DMS153 treated with DMSO at 0.1 percent for 48 hours (cell line): ENCODE data around the gene SYP.
A peak's percentile ranks its signal among the peaks of the same experiment; 100 is the strongest.

Source experiments
- DNase-seq: peaks from one replicate; lab custom pipeline; 2025; ENCODE audit not compliant: unreplicated experiment; lab: John Stamatoyannopoulos, UW

SYP gene

DNA sequence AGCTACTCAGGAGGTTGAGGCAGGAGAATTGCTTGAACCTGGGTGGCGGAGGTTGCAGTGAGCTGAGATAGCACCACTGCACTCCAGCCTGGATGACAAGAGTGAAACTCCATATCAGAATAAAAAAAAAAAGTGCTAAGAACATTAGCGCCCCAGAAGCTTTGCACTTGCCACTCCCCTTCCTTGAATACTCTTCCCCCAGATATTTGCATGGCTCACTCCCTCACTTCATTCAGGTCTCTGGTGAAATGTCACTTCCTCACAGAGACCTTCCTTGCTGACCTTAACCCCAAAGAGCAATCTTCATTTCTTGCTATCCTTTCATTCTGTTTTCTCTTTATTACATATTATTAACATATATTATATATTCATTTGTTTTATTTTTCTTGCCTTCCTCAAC is 21.9 kb upstream of the SYP start:
- DNase-seq, result no peak

DNA sequence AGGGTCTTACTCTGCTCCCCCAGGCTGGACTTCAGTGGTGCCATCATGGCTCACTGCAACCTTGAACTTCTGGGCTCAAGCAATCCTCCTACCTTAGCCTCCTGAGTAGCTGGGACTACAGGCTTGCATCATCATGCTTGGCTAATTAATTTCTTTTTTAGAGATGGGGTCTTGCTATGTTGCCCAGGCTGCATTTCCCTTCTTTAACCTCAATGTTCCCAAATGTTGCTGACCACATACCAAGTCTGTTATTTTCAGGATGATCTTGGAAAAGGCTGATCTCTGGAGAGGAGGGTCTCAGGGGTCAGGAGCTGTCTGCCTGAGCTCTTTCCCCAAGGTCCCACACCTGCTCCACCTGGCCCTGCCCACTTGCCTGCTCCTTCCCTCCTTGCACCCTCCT is 20.1 kb upstream of the SYP start:
- DNase-seq, result no peak

DNA sequence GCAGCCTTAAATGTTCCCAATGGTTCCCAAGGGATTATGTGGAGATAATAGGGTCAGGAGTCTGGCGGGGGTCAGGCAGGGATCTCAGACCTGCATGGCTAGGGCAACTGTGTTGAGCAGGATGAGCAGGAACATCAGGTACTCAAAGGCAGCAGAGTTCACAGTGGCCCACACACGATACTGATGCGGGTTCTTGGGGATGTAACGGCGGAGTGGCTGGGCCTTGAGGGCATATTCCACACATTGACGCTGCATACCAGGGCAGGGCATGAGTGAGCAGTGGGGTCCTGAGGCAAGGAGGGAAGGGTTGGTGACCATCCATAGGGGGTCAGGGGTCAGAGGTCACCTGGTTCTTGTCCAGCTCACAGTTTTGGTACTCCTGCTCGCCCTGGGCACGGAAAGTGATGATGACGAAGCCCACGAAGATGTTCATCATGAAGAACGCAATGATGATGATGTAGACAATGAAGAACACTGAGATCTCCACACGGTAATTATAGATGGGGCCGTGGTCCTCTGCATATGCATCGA is 15.1 kb upstream of the SYP start:
- no peak for DNase-seq

DNA sequence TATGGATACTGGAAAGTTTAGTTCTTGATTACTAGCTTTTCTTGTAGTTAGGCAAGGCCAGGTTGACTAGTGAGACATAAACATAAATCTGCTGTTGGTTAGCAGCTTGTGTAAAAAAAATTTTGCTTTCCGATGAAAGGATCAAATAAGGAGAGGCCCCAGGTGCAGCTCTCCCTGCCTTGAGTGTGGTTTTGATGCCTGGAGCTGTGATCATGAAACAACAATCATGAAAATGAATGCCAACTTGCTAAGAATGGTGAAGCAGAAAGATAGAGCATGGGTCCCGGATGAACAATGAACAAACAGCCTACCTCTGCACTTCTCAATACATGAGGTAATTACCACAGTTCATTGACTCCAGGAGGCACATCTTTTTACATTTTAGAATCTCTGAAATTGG is 14.4 kb upstream of the SYP start:
- DNase-seq, result no peak

DNA sequence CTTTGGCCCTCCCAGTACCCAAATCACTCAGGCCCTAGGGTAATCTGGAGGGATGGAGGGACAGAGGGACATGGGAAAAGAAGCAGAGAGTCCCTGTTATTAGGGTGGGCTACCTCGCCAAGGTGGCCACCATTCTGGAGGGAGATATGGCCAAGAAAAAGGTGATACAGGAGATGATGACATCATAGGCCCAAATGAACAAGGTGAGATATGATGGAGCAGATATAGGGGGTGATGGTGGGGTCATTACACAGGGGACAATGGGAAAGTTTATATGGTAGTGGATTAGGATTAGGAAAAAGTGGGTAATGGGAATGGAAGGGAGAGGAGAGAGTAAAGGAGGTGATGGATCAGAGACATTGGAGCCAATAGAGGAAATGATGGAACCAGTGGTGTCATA is 12.9 kb upstream of the SYP start:
- DNase-seq, result no peak

DNA sequence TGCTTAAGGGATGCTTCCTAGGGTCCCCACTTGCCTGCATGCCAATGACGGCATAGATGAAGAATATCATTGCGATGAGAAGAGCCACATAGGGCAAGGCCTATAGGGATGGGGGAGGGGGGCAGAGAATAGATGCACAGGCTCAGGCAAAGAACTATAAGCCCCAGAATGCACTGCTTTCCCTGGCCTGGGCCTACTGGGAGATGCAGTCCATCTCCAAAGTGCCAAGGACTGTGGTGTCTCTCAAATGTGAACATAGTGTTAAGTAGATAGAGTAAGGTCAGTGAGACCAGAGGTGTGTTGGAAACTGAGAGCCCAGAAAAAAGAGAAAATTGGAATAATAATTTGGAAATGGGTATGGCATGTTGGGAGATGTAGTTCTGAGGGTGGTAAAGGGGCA is 12.2 kb upstream of the SYP start:
- DNase-seq, result no peak

DNA sequence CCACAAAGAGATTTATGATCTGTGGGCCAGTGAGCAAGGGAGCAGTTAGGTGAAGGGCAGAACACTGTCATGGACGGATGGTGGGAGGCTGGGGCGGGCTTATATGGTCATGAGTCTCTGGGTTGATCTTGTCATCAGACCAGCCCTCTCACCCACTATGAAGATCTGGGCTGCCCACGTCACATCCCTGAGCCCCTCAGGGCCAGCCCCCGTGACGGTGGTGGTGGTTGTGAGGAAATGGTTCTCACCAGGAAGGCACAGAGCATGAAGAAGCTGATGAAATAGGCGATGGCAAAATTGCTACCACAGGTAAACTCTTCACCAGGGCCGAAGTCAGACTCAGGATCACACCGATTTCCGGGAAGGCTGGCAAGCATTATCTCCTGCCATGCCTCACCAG is 11.1 kb upstream of the SYP start:
- DNase-seq, result no peak

DNA sequence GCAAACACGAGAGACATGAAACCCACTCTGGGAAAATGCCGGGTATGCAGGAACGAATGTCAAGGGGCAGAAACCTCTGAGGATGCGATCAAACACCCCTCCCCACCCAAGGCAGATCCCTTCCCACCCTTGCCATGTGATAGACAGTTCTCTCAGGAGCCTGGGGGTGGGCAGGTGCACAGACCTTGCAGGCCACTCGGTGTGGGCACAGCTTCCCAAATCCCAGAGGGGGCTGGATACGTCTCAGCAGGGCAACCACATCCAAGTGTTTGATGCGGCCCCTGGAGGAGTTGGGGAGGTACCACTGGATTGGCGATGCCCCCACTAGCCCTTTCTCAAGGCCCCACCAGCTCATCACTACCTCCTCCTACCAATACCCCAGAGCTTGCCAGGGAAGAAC is 10.4 kb upstream of the SYP start:
- no peak for DNase-seq

DNA sequence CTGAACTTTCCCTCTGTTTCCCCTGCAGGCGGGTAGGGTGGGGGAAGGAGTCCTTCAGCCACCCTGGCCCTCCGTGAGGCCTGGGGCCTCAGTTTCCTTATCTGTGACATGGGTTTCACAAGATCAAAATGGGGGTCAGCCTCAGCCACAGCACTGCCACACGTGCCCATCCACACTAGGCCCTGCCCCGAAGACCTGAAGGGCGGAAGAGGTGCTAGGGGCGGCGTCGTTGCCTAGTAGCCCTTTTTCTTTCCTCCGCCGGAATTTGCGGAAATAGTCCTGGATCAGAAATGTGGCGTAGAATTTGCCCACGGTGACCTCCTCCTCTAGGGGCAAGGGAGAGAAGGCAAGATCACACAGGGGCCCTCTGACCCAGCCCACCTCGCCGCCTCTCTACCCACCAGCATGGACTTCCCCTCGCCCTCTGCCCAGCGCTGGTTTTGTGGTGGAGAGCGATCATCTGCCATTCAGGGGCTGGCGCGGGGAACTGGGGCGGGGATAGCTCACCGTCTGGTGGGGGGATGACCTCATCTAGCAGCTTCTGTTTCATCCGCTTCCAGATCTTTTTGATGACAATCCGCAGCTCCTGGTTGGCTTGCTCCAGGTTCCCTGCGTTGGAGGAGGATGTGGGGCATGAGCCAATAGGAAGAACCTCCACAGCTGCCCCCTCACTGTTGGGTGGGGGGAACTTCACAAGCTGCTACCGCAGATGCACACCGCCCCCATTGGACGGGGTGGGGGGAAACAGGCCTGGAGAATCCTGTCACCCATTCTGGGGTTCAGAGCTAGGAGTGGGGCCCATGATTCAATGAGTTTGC is 9.7 kb upstream of the SYP start:
- peak; percentile 9 for DNase-seq

DNA sequence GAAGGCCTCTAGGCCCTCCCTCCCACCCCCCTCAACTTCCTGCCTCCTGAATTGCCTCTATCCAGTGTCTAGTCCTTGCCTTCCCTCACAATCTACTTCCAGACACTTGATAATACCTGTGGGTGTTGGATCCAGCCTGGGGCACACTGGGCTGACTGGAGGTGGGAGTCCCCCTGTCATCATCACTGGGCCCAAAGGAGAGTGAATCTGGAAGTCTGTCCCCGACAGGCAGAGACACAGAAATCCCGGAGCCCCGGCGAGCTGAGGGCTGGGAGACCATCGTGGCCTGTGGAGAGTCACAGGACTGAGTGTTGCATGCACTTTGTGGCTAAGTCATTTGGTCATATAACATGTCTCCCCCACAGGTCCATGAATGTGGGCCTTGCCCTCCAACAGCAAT is 8.4 kb upstream of the SYP start:
- DNase-seq, result no peak

DNA sequence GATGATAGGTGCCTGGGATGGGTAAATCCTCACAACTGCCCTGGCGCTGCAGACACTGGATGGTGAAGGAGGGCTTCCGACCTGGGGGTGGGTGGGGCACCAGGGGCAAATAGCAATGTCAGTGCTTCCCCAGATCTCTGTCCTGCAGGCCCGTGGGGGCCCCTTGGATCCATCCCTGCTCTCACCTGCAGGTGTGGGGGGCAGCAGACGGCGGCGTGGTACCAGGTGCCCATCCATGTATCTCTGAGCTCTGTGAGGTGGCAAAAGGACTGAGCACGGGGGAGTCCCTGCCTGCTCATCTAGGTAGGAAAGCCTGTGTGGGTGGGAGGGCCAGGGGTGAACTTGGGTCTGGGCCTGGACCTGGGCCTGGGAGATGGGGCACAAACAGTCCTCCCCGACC is 6.5 kb upstream of the SYP start:
- no peak for DNase-seq

DNA sequence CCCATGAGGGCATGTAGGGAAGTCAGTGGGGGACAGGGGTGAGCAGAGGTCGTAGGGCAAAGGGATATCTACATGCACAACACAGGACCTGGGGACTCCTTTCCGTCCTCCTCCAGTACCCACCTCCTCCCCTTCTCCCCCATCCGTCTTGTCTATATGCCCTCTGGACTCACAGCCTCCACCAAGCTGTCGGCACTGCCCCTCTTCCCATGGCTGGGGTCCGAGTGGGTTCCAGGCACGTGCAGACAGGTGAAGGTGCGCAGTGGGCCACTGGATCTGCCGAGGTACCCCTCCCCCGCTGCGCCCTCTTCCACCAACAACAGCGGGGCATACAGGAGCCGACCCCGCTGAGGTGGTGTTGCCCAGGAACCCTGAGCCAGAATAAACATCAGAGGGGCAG is 5.5 kb upstream of the SYP start:
- no peak for DNase-seq

DNA sequence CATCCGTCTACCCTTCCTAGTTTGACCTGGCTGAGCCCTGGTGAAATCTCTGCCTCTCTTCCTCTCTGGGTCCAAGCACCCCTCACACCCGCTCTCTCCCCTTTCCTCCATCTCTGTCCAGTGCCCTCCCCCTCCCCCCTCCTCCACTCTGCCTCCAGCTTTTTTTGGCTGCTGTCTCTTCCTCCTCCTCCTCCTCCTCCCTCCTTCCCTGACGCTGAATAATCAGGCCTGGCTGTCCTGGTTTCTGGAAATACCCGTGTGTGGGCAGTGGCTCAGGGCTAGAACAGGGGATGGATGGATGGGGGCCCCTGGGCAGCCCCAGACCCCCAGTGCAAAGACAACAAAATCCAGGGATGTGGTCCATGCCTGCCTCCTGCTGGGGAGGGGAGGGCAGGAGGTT is 4.7 kb upstream of the SYP start:
- DNase-seq, result no peak

DNA sequence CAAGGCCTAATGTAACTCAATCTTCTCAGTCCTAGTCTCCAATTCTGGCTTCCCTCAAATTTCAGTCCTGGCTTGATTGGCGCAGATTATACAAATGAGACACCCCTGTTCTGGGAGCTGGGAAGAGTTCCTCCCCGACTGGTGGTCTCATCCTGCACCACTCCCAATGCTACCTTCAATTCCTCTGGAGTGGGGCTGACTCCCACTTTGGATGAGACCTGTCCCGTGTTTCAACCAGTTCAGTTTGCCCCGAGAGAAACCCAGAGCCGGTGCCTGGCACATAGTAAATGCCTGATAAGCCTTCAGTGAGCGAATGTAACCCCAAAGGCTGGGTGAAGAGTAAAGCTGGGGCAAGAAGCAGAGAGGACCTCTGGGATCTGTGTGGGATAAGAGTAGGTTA is 4.0 kb upstream of the SYP start:
- DNase-seq, result no peak

DNA sequence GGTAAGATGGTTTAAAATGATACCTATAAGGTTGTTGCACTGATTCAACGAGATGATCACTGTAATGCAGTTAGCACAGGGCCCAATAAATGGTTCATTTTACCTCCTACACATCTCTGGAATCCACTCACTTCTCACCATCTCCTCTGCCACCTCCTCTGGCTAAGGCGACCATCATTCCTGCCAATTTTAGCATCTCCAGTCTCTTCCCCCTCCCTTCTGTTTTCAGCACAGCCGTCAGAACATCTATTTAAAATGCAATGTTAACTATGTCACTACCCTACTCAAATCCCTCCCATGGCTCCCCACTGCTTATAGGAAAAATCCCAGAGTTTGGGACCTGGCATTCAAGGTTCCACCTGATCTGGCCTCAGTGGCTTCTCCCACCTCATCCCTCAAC is 3.5 kb upstream of the SYP start:
- DNase-seq, result no peak

DNA sequence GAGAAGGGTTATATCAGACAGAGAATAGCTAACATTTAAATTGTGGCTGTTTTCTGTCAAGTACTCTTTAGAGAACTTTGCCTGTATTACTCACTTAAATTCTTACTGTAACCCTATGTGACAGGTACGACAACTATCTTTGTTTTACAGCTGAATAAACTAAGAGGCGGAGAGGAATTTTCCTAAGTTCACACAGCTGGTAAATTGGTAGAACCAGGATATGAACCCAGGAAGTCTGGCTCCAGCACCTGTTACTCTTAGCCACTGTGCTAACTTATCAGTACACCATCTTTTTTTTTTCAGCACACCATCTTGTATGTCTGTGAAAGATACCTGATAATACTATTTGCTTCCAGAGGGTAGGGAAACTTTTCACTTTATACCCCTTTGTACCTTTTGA is 2.0 kb upstream of the SYP start:
- no peak for DNase-seq

DNA sequence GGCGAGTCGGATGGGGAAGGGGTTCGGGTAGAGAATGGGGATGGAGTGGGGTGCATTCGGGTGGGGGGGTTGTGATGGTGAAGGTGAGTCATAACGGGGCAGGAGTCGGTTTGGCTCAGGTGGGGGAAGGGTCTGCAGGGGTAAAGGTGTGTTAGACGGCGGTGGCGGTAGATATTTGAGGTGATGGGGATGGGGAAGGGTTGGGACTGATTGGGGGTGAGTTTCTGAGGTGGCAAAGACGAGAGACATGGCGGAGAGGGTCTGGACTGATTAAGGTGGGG is 738 bp downstream of the SYP start:
- no peak for DNase-seq

DNA sequence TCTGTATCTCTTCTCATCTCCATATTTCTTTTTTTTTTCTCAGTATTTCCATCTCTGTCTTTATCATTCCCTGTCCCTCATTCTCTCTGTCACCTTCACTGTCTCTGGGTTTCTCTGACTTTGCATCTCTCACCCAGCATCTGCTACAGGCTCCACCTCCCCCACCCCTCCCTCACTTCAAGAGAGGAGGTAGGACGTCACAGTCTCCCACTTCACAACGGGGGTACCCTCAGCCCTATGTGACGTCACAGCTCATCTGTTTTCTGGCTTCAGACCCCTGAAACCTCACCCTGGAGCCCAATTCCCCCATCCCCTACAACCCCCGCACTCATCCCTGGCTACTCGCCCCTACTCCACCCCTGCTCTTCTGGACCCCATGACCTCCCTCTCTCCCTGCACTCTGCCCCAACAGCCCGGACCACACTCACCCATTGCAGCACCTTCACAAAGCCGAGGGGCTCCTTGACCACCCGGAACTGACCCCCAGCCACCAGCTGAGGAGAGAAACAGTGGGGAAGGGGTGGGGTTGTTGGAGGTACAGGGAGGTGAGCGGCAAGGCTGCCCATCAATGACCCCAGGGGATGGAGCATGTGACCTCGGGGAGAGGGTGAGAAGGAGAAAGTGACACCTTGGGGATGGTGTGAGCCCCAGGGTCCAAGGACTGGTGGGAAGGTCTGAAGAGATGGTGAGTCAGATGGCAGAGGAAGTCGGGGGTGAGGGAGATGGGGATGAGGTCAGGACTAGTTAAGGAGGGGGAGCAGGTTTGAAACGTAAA is 1.3 kb downstream of the SYP start:
- no peak for DNase-seq

DNA sequence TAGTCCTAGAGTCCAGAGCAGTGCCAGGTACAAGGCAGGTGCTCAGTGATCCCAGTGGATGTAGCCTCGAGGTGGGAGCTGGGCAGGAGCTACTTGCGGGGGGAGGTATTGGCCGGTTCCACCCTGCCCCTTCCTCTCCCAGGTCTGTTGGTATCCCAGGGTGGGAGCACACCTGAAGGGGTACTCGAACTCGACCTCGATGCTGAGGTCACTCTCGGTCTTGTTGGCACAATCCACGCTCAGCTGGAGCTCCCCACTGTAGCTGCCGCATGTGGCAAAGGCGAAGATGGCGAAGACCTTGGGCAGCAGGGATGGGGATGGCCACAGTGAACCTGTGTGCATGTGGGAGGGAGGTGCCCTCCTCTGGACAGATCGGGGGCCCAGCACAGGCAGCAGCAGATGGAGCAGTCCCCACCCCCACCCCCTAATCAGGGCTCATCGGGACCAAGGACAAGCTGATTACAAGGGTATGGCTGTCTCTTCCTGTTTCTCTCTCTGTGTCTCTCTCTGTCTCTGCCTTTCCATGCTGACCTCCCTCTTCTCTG is 2.4 kb downstream of the SYP start:
- DNase-seq, result no peak

DNA sequence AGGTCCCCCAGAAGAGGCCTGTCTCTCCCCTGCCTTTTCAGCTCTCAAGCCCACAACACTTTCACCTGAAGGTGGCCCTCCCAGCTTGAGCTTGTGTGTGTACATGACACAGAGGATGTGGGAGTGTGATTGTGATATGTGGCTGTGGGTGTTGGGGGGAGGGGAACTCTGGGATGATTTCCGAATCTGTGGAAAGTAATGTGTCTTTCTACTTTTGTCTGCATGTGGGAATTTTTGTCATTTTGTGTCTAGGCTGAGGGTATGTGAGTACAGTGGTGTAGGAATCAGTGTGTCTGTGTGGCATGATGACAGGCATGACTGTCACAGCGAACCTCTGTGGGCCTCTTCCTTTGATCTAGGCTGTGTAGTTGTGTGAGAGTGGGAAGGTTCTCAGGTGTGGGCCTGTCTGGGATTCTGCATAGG is 6.4 kb downstream of the SYP start:
- no peak for DNase-seq

DNA sequence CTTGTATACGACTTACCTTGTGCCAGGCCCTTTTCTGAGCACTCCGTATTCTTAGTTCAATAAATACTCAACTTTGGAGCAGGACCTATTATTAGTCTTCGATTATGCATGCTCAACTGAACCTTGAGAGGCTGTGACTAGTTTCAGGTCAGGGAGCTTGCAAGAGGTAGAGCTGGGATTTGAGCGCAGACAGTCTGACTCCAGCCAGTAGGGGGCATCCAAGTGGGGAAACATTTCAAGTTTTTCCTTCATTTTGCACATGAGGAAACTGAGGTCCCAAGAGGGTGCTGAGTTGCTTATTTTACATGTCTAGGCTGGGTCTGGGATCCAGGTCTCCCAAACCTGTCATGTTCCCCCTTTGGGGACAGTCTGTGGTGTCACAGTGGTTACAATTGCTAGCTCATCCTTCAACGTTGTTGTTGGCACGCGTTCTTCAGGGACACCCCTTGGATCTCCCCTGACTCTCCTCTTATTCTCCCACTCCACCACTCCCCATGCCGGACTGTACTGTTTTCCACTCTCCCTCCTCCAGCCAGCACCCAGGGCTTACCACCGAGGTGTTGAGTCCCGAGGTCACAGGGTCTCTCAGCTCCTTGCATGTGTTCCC is 7.2 kb downstream of the SYP start:
- DNase-seq, result no peak

DNA sequence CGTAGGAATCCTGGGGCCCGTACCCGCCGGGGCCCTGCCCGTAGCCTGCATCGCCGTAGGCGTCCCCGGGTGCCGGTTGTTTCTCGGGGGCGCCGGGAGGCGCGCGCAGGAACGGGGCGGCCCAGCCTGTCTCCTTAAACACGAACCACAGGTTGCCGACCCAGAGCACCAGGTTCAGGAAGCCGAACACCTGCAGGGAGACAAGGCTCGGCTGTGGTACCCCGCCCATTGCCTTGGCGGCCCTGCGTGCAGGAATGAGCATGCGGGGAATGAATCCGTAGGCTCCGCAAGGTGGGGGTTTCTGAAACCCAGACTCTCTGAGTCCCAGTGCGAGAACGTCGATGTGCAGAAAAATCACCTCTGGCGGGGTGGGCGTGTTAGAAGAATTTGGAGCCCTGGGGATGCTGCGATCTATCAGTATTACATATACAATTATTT is 8.4 kb downstream of the SYP start:
- DNase-seq, result no peak
